Erythroblast (primary cell): Measurements from ENCODE around the gene PDZRN4.

ENCODE experiments used
- GATA1 ChIP-seq: IDR thresholded peaks from 2 replicates; pipeline ENCODE4 v1.6.1; 2011; ENCODE audit warnings: low read depth, mild to moderate bottlenecking, control low read depth, low read length, moderate library complexity
- POLR2A ChIP-seq: IDR thresholded peaks from 2 replicates; pipeline ENCODE4 v1.6.1; 2011; ENCODE audit warnings: mild to moderate bottlenecking, low read length

DNA sequence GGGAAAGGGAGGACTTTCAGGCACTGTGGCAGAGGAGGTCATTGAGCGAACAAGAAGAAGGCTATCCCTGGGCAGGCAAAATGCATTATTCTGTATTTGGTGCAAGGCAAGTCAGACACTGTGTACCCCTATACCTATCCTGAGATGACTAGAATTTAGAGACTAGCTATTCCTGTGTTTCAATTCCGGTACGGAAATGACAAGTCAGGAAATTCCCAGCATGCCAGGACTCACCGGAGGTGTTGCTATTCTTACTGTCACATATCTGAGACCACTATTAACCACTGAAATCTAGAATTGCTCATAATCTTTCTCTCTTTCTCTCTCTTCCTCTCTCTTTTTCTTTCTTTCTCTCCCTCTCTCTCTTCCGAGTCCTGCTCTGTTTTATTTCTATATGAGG lies 297.1 kb downstream of the PDZRN4 start:
- TF ChIP-seq POLR2A = no peak
- TF ChIP-seq GATA1 = no peak
